RWPE1 (cell line): ENCODE measurements around the gene SH2B2.
A peak's percentile ranks its signal among the peaks of the same experiment; 100 is the strongest.

ENCODE experiments used
- CTCF ChIA-PET: fragments of 350-600 bp; sonication (Branson Sonifier 250); formaldehyde crosslinking; extraction: SDS; loops from one replicate; lab custom pipeline; 2021; lab: Yijun Ruan, JAX
- POLR2A ChIA-PET: fragments of 400-600 bp; formaldehyde crosslinking; extraction: SDS; loops from one replicate; lab custom pipeline; 2020; ENCODE audit warnings: antibody characterized with exemption; ENCODE audit not compliant: low non-redundant PET; lab: Yijun Ruan, JAX
- DNase-seq: peaks from one replicate; pipeline ENCODE4 v3.0.0; 2012; ENCODE audit warnings: low spot score
- H3K27ac ChIP-seq: fragments of 450-650 bp; 2 replicates; pipeline ENCODE4 v1.5.1; 2017
- TF ChIP-seq, protein P1 (sequence below): fragments of 450-650 bp; conservative IDR thresholded peaks from 2 replicates; pipeline ENCODE4 v1.5.1; 2017; ENCODE audit warnings: low read depth, mild to moderate bottlenecking

SH2B2 gene

GRCh38 chr7:102287981-102288278, 1.3 kb downstream of the SH2B2 start:
- TF ChIP-seq, protein P1, sequence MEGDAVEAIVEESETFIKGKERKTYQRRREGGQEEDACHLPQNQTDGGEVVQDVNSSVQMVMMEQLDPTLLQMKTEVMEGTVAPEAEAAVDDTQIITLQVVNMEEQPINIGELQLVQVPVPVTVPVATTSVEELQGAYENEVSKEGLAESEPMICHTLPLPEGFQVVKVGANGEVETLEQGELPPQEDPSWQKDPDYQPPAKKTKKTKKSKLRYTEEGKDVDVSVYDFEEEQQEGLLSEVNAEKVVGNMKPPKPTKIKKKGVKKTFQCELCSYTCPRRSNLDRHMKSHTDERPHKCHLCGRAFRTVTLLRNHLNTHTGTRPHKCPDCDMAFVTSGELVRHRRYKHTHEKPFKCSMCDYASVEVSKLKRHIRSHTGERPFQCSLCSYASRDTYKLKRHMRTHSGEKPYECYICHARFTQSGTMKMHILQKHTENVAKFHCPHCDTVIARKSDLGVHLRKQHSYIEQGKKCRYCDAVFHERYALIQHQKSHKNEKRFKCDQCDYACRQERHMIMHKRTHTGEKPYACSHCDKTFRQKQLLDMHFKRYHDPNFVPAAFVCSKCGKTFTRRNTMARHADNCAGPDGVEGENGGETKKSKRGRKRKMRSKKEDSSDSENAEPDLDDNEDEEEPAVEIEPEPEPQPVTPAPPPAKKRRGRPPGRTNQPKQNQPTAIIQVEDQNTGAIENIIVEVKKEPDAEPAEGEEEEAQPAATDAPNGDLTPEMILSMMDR, result no peak
- ChIA-PET POLR2A (no interaction called here), CTCF (interaction anchor here (0.5 to 1.5 kb wide), 5 partner anchors 8 to 106 kb away, joined by 3 to 7 read pairs (median 4); no protein-coding TSS in a partner anchor)
- no peak for DNase-seq
- peak overlapping the region; percentile 65 for H3K27ac ChIP-seq

GRCh38 chr7:102288285-102288930, 1.7 kb downstream of the SH2B2 start:
- peak overlapping the region; percentile 65 for H3K27ac ChIP-seq
- ChIA-PET CTCF (interaction anchor here (0.5 to 1.5 kb wide), 4 partner anchors 9 to 105 kb away, joined by 3 to 7 read pairs (median 4); no protein-coding TSS in a partner anchor), POLR2A (no interaction called here)
- no peak for DNase-seq
- TF ChIP-seq, protein P1, result no peak

GRCh38 chr7:102289057-102289456, 2.4 kb downstream of the SH2B2 start:
- POLR2A ChIA-PET, result no interaction called here
- CTCF ChIA-PET, result interaction anchor here (1.0 to 1.2 kb wide), 3 partner anchors 9 to 18 kb away, joined by 3 read pairs; no protein-coding TSS in a partner anchor
- H3K27ac ChIP-seq, result no peak overlapping the region; the same call in 1 of the 2 replicates
- TF ChIP-seq, protein P1, result no peak
- no peak for DNase-seq

GRCh38 chr7:102291056-102291915, 4.6 kb downstream of the SH2B2 start:
- no peak overlapping the region for H3K27ac ChIP-seq
- ChIA-PET CTCF (no interaction called here), POLR2A (no interaction called here)
- no peak for DNase-seq
- TF ChIP-seq, protein P1, result no peak

- ChIA-PET POLR2A (no interaction called here), CTCF (no interaction called here)
These were observed 5.2 kb downstream of the SH2B2 start for GRCh38 chr7:102291916-102292267.

More at GRCh38 chr7:102291916-102292267, 5.2 kb downstream of the SH2B2 start:
- DNase-seq, result no peak
- no peak overlapping the region for H3K27ac ChIP-seq
- TF ChIP-seq, protein P1, result no peak
